Measurements from ENCODE around the gene LITAFD.

LITAFD gene

GRCh38 chr16:8847145-8847544, 35.0 kb upstream of the LITAFD start:
- Histone ChIP-seq H3K18ac (ENCODE audit: low read length) (no peak overlapping the region), H3K4ac (ENCODE audit: low read depth, low read length) (no peak overlapping the region), H3K4me1 (ENCODE audit: control insufficient read depth in 1 of 2, insufficient read depth in 2 of 2, low read length in 2 of 2) (no peaks in the 10 kb centered on the region), H2BK5ac (ENCODE audit: low read depth, low read length, poor library complexity) (no peak overlapping the region), H3K79me2 (ENCODE audit: control insufficient read depth, insufficient read depth, low read length, poor library complexity) (peaks cover 2% of the 10 kb centered on the region), H3K4me3 (ENCODE audit: low read depth, low read length) (no peak overlapping the region), H3K79me1 (ENCODE audit: low read length) (no peaks in the 10 kb centered on the region), H4K91ac (ENCODE audit: low read depth, low read length) (no peak overlapping the region), H3K23ac (ENCODE audit: low read length) (no peak overlapping the region), H2AK5ac (ENCODE audit: low read length) (no peak overlapping the region), H2BK120ac (ENCODE audit: insufficient read depth, low read length, poor library complexity) (no peak overlapping the region), H3K9ac (ENCODE audit: low read length) (no peak overlapping the region), H3K14ac (ENCODE audit: low read length) (no peak overlapping the region), H3K36me3 (ENCODE audit: control insufficient read depth in 1 of 2, insufficient read depth in 2 of 2, low read length in 2 of 2) (peaks cover 43 to 50% of the 10 kb centered on the region in 2 experiments), H4K8ac (ENCODE audit: low read depth, low read length) (no peak overlapping the region), H3K9me3 (ENCODE audit: insufficient read depth, low read depth, low read length) (no peaks in the 10 kb centered on the region), H2AFZ (ENCODE audit: insufficient read depth, low read length, poor library complexity) (no peak overlapping the region), H3K4me2 (ENCODE audit: low read length) (no peak overlapping the region), H2BK12ac (ENCODE audit: low read length) (no peak overlapping the region), H4K12ac (ENCODE audit: low read depth, low read length) (no peak overlapping the region), H3K27me3 (ENCODE audit: insufficient read depth, low read length) (no peaks in the 10 kb centered on the region), H3K27ac (ENCODE audit: low read depth, low read length) (no peak overlapping the region)
- WGBS (ENCODE audit: extremely low coverage, insufficient coverage, insufficient read length), result no CpG with 5 or more reads among the region's 13 CpGs
- no peak for DNase-seq

GRCh38 chr16:8847623-8848022, 34.5 kb upstream of the LITAFD start:
- no peak overlapping the region for H2BK120ac ChIP-seq (ENCODE audit: insufficient read depth, low read length, poor library complexity)
- H3K27ac ChIP-seq (ENCODE audit: low read depth, low read length), result no peak overlapping the region
- H3K4me1 ChIP-seq (ENCODE audit: control insufficient read depth in 1 of 2, insufficient read depth in 2 of 2, low read length in 2 of 2), result no peaks in the 10 kb centered on the region
- no peaks in the 10 kb centered on the region for H3K27me3 ChIP-seq (ENCODE audit: insufficient read depth, low read length)
- H4K91ac ChIP-seq (ENCODE audit: low read depth, low read length), result no peak overlapping the region
- no peak overlapping the region for H2AK5ac ChIP-seq (ENCODE audit: low read length)
- no peak overlapping the region for H3K4me2 ChIP-seq (ENCODE audit: low read length)
- H2BK12ac ChIP-seq (ENCODE audit: low read length), result no peak overlapping the region
- H2BK5ac ChIP-seq (ENCODE audit: low read depth, low read length, poor library complexity), result no peak overlapping the region
- H3K79me1 ChIP-seq (ENCODE audit: low read length), result no peaks in the 10 kb centered on the region
- H4K8ac ChIP-seq (ENCODE audit: low read depth, low read length), result no peak overlapping the region
- no peak overlapping the region for H3K9ac ChIP-seq (ENCODE audit: low read length)
- H3K14ac ChIP-seq (ENCODE audit: low read length), result no peak overlapping the region
- DNase-seq, result no peak
- no peak overlapping the region for H3K4me3 ChIP-seq (ENCODE audit: low read depth, low read length)
- H4K12ac ChIP-seq (ENCODE audit: low read depth, low read length), result no peak overlapping the region
- peaks cover 47 to 55% of the 10 kb centered on the region in 2 experiments for H3K36me3 ChIP-seq (ENCODE audit: control insufficient read depth in 1 of 2, insufficient read depth in 2 of 2, low read length in 2 of 2)
- H3K18ac ChIP-seq (ENCODE audit: low read length), result no peak overlapping the region
- WGBS (ENCODE audit: extremely low coverage, insufficient coverage, insufficient read length), result no CpG with 5 or more reads among the region's 15 CpGs
- H2AFZ ChIP-seq (ENCODE audit: insufficient read depth, low read length, poor library complexity), result no peak overlapping the region
- peaks cover 2% of the 10 kb centered on the region for H3K79me2 ChIP-seq (ENCODE audit: control insufficient read depth, insufficient read depth, low read length, poor library complexity)
- no peak overlapping the region for H3K4ac ChIP-seq (ENCODE audit: low read depth, low read length)
- no peak overlapping the region for H3K23ac ChIP-seq (ENCODE audit: low read length)
- H3K9me3 ChIP-seq (ENCODE audit: insufficient read depth, low read depth, low read length), result no peaks in the 10 kb centered on the region

DNA sequence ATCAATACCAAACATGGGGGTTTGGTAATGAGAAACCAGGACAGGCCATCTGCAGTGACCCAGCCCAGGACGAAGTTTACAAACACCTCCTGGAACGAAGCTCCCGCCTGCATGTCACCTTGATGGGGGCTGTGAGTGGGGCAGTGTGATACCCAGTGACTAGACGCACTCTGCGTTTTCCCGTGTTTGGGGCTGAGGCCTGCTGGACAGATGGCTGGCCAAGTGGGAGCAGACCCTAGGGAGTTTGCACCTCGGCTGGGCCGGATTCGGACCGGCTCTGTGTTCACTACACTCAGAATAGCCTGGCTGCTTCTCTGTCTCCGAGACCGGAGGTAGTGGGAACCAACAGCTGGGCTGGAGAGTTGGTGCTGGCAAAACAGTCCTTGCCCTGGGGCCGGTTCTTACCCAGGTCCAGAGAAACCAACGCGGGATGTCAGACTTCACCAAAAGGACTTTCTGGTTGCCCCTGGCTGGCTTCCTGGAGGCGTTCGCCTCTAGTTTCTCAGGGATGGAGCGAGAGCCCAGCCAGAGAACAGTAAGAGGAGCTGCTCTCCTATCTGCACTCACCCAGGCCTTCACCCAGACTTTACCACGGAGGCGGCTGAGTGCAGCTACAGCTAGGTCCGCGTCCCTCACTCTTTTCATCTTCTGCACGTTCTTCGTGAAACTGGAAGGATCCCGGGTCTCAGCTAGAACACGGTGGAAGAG, 33.8 kb upstream of the LITAFD start:
- H3K9ac ChIP-seq (ENCODE audit: low read length), result no peak overlapping the region
- H3K27me3 ChIP-seq (ENCODE audit: insufficient read depth, low read length), result no peaks in the 10 kb centered on the region
- no peak overlapping the region for H3K27ac ChIP-seq (ENCODE audit: low read depth, low read length)
- no peak overlapping the region for H4K8ac ChIP-seq (ENCODE audit: low read depth, low read length)
- no peak overlapping the region for H3K23ac ChIP-seq (ENCODE audit: low read length)
- H3K4me1 ChIP-seq (ENCODE audit: control insufficient read depth in 1 of 2, insufficient read depth in 2 of 2, low read length in 2 of 2), result no peaks in the 10 kb centered on the region
- H3K79me1 ChIP-seq (ENCODE audit: low read length), result no peaks in the 10 kb centered on the region
- no peak overlapping the region for H3K4me2 ChIP-seq (ENCODE audit: low read length)
- H3K36me3 ChIP-seq (ENCODE audit: control insufficient read depth in 1 of 2, insufficient read depth in 2 of 2, low read length in 2 of 2), result peaks cover 54 to 62% of the 10 kb centered on the region in 2 experiments
- no peak overlapping the region for H2AFZ ChIP-seq (ENCODE audit: insufficient read depth, low read length, poor library complexity)
- no peaks in the 10 kb centered on the region for H3K9me3 ChIP-seq (ENCODE audit: insufficient read depth, low read depth, low read length)
- H2BK5ac ChIP-seq (ENCODE audit: low read depth, low read length, poor library complexity), result no peak overlapping the region
- peaks cover 2% of the 10 kb centered on the region for H3K79me2 ChIP-seq (ENCODE audit: control insufficient read depth, insufficient read depth, low read length, poor library complexity)
- no peak for DNase-seq
- no peak overlapping the region for H4K91ac ChIP-seq (ENCODE audit: low read depth, low read length)
- no CpG with 5 or more reads among the region's 26 CpGs for WGBS (ENCODE audit: extremely low coverage, insufficient coverage, insufficient read length)
- no peak overlapping the region for H3K14ac ChIP-seq (ENCODE audit: low read length)
- H4K12ac ChIP-seq (ENCODE audit: low read depth, low read length), result no peak overlapping the region
- H2BK12ac ChIP-seq (ENCODE audit: low read length), result no peak overlapping the region
- H2AK5ac ChIP-seq (ENCODE audit: low read length), result no peak overlapping the region
- H3K4ac ChIP-seq (ENCODE audit: low read depth, low read length), result no peak overlapping the region
- no peak overlapping the region for H3K18ac ChIP-seq (ENCODE audit: low read length)
- H3K4me3 ChIP-seq (ENCODE audit: low read depth, low read length), result no peak overlapping the region
- no peak overlapping the region for H2BK120ac ChIP-seq (ENCODE audit: insufficient read depth, low read length, poor library complexity)

GRCh38 chr16:8848939-8849391, 33.2 kb upstream of the LITAFD start:
- H3K4me2 ChIP-seq (ENCODE audit: low read length), result no peak overlapping the region
- peaks cover 2% of the 10 kb centered on the region for H3K79me2 ChIP-seq (ENCODE audit: control insufficient read depth, insufficient read depth, low read length, poor library complexity)
- H3K9ac ChIP-seq (ENCODE audit: low read length), result no peak overlapping the region
- H2BK12ac ChIP-seq (ENCODE audit: low read length), result no peak overlapping the region
- no peaks in the 10 kb centered on the region for H3K4me1 ChIP-seq (ENCODE audit: control insufficient read depth in 1 of 2, insufficient read depth in 2 of 2, low read length in 2 of 2)
- no peak overlapping the region for H2AK5ac ChIP-seq (ENCODE audit: low read length)
- no peak overlapping the region for H4K91ac ChIP-seq (ENCODE audit: low read depth, low read length)
- H3K36me3 ChIP-seq (ENCODE audit: control insufficient read depth in 1 of 2, insufficient read depth in 2 of 2, low read length in 2 of 2), result peaks cover 54 to 65% of the 10 kb centered on the region in 2 experiments
- no peak overlapping the region for H3K4me3 ChIP-seq (ENCODE audit: low read depth, low read length)
- H3K27me3 ChIP-seq (ENCODE audit: insufficient read depth, low read length), result no peaks in the 10 kb centered on the region
- no peak overlapping the region for H3K18ac ChIP-seq (ENCODE audit: low read length)
- H4K8ac ChIP-seq (ENCODE audit: low read depth, low read length), result no peak overlapping the region
- no peak overlapping the region for H3K4ac ChIP-seq (ENCODE audit: low read depth, low read length)
- H2AFZ ChIP-seq (ENCODE audit: insufficient read depth, low read length, poor library complexity), result no peak overlapping the region
- H3K9me3 ChIP-seq (ENCODE audit: insufficient read depth, low read depth, low read length), result no peaks in the 10 kb centered on the region
- H2BK5ac ChIP-seq (ENCODE audit: low read depth, low read length, poor library complexity), result no peak overlapping the region
- H4K12ac ChIP-seq (ENCODE audit: low read depth, low read length), result no peak overlapping the region
- no peak for DNase-seq
- no CpG with 5 or more reads among the region's 8 CpGs for WGBS (ENCODE audit: extremely low coverage, insufficient coverage, insufficient read length)
- no peak overlapping the region for H3K14ac ChIP-seq (ENCODE audit: low read length)
- H2BK120ac ChIP-seq (ENCODE audit: insufficient read depth, low read length, poor library complexity), result no peak overlapping the region
- H3K27ac ChIP-seq (ENCODE audit: low read depth, low read length), result no peak overlapping the region
- no peaks in the 10 kb centered on the region for H3K79me1 ChIP-seq (ENCODE audit: low read length)
- H3K23ac ChIP-seq (ENCODE audit: low read length), result no peak overlapping the region

Data from trophoblast cell (in vitro differentiated cells and primary cell).